Upper lobe of left lung (tissue), 6 donors: ENCODE measurements around the gene ACAP3. TPM values are rescaled to one million over a fixed set of nuclear protein-coding genes. Genes with fewer than 3 reads are reported as not detected.

Experiments
- ATAC-seq, 2 donors: fragments of 200-7000 bp; cut with Tn5 transposase; one replicate each; pipeline ENCODE4 v1.9.1; 2022; ENCODE audit warnings: mild to moderate bottlenecking in 2 of 2, moderate library complexity in 2 of 2; ENCODE audit not compliant: low FRiP score in 2 of 2
- DNase-seq, 2 donors: peaks; one replicate each; pipeline ENCODE4 v3.0.0-alpha.2; 2019 to 2020
- H3K27ac ChIP-seq, 4 donors: fragments of 200-600 bp; sonication (generic); one replicate each; pipeline ENCODE4 v1.5.1; 2016 to 2019
- H3K27me3 ChIP-seq, 4 donors: fragments of 200-600 bp; sonication (generic); one replicate each; pipeline ENCODE4 v1.5.1; 2017 to 2019
- H3K36me3 ChIP-seq, 4 donors: fragments of 200-600 bp; sonication (generic); one replicate each; pipeline ENCODE4 v1.5.1; 2016 to 2019
- H3K4me1 ChIP-seq, 4 donors: fragments of 200-600 bp; sonication (generic); one replicate each; pipeline ENCODE4 v1.5.1; 2018 to 2019
- H3K4me3 ChIP-seq, 4 donors: fragments of 200-600 bp; sonication (generic); one replicate each; pipeline ENCODE4 v1.5.1; 2017 to 2019; ENCODE audit warnings: mild to moderate bottlenecking in 2 of 4, moderate library complexity in 1 of 4
- H3K9me3 ChIP-seq, 4 donors: fragments of 200-600 bp; sonication (generic); one replicate each; pipeline ENCODE4 v1.5.1; 2018 to 2019
- CTCF ChIP-seq, 6 experiments: fragments of 450-650 bp in 4 of 6; fragments of 200-600 bp in 2 of 6; sonication (generic) in 2 of 6; IDR thresholded peaks; one replicate each; pipeline ENCODE4 v1.5.1; 2016 to 2019; ENCODE audit warnings: antibody characterized with exemption in 6 of 6
- EP300 ChIP-seq, 4 donors: sonication (generic); formaldehyde crosslinking; IDR thresholded peaks; one replicate each; pipeline ENCODE4 v1.5.1; 2017; ENCODE audit warnings: antibody characterized with exemption in 4 of 4, control low read depth in 2 of 4
- POLR2A ChIP-seq, 4 donors: fragments of 450-650 bp; IDR thresholded peaks; one replicate each; pipeline ENCODE4 v1.5.1; 2016 to 2017; ENCODE audit warnings: antibody characterized with exemption in 4 of 4, mild to moderate bottlenecking in 2 of 4
- POLR2AphosphoS5 ChIP-seq, 2 donors: sonication (generic); formaldehyde crosslinking; IDR thresholded peaks; one replicate each; pipeline ENCODE4 v1.5.1; 2017; ENCODE audit warnings: antibody characterized with exemption in 2 of 2
- whole genome bisulfite sequencing, 2 donors: methylation state at CpG; one replicate each; pipeline ENCODE4 v1.1.5; 2017 to 2018; 5-methylcytosine and 5-hydroxymethylcytosine counted together
- total RNA-seq, 6 donors: library from RNA; depleted of rRNA in 4 of 6; stranded (reverse); fragments of >200 nt in 4 of 6; gene quantifications; one replicate each; pipeline versions ENCODE4 v1.1.0 to v1.2.1, GENCODE V29; 2016 to 2021
- donor health status: DM: no; HTN: no; CAD: no; lungs with moderate emphysema.
- donor health status: DM: no; HTN: yes; CAD: no; lungs with severe emphysema.

ACAP3 gene
- total RNA-seq, 6 donors from 2014 or later, result 33.5 to 166 (median 60.1) TPM

GRCh38 chr1:1297802-1298424 is 9.8 kb downstream of the ACAP3 start:
- Histone ChIP-seq H3K4me1 (no peaks in the 10 kb centered on the region), H3K36me3 (peaks cover 0 to 42% (median 16%) of the 10 kb centered on the region in 4 donors), H3K4me3 (no peak overlapping the region), H3K9me3 (no peaks in the 10 kb centered on the region), H3K27ac (no peak overlapping the region), H3K27me3 (no peaks in the 10 kb centered on the region)
- DNase-seq (peak in 1 of 2 donors; percentile 83), ATAC-seq (no peak)
- no peak for TF ChIP-seq POLR2A (IDR thresholded peaks at IDR 0.05)
- no peak for TF ChIP-seq CTCF (IDR thresholded peaks at IDR 0.05)
- TF ChIP-seq POLR2AphosphoS5 (IDR thresholded peaks at IDR 0.05), result no peak
- TF ChIP-seq EP300 (IDR thresholded peaks at IDR 0.05), result no peak
- WGBS, 2 donors, result 87 to 92% methylated on average over 8 to 23 of the region's 31 CpGs

- 94% methylated on average over 18 to 53 of the region's 62 CpGs for whole genome bisulfite sequencing, 2 donors
- ATAC-seq (no peak), DNase-seq (peak in 1 of 2 donors; percentile 79)
- H3K27me3 ChIP-seq, result no peaks in the 10 kb centered on the region
- no peaks in the 10 kb centered on the region for H3K9me3 ChIP-seq
- TF ChIP-seq EP300 (IDR thresholded peaks at IDR 0.05), result no peak
- no peak for TF ChIP-seq POLR2AphosphoS5 (IDR thresholded peaks at IDR 0.05)
- no peak for TF ChIP-seq POLR2A (IDR thresholded peaks at IDR 0.05)
- no peak for TF ChIP-seq CTCF (IDR thresholded peaks at IDR 0.05)
- peaks cover 0 to 43% (median 16%) of the 10 kb centered on the region in 4 donors for H3K36me3 ChIP-seq
- H3K4me3 ChIP-seq, result no peak overlapping the region
- no peak overlapping the region for H3K27ac ChIP-seq
- H3K4me1 ChIP-seq, result peaks cover 0 to 7% (median 4%) of the 10 kb centered on the region in 4 donors
Measured at GRCh38 chr1:1296070-1297061, 11.4 kb downstream of the ACAP3 start.

GRCh38 chr1:1295154-1295923 is 12.4 kb downstream of the ACAP3 start:
- Histone ChIP-seq H3K27ac (no peak overlapping the region), H3K4me3 (no peak overlapping the region), H3K27me3 (peaks cover 0 to 3% (median 0%) of the 10 kb centered on the region in 4 donors), H3K9me3 (no peaks in the 10 kb centered on the region), H3K4me1 (peaks cover 0 to 14% (median 9%) of the 10 kb centered on the region in 4 donors), H3K36me3 (peaks cover 0 to 43% (median 16%) of the 10 kb centered on the region in 4 donors)
- 95 to 98% methylated on average over 14 to 31 of the region's 35 CpGs for WGBS, 2 donors
- peak in 1 of 2 donors; percentile 78 for DNase-seq
- no peak for ATAC-seq
- TF ChIP-seq POLR2AphosphoS5 (IDR thresholded peaks at IDR 0.05), result no peak
- TF ChIP-seq POLR2A (IDR thresholded peaks at IDR 0.05), result no peak
- TF ChIP-seq EP300 (IDR thresholded peaks at IDR 0.05), result no peak
- TF ChIP-seq CTCF (IDR thresholded peaks at IDR 0.05), result no peak

GRCh38 chr1:1294250-1294890 is 13.4 kb downstream of the ACAP3 start:
- Histone ChIP-seq H3K4me3 (no peak overlapping the region), H3K4me1 (peaks cover 0 to 14% (median 9%) of the 10 kb centered on the region in 4 donors), H3K9me3 (no peaks in the 10 kb centered on the region), H3K27ac (no peak overlapping the region), H3K27me3 (peaks cover 0 to 3% (median 0%) of the 10 kb centered on the region in 4 donors), H3K36me3 (peaks cover 0 to 43% (median 16%) of the 10 kb centered on the region in 4 donors)
- 93 to 97% methylated on average over 21 to 52 of the region's 58 CpGs for WGBS, 2 donors
- TF ChIP-seq POLR2A (IDR thresholded peaks at IDR 0.05), result no peak
- no peak for TF ChIP-seq CTCF (IDR thresholded peaks at IDR 0.05)
- ATAC-seq, result no peak
- DNase-seq, result peak in 1 of 2 donors; percentile 79
